Neural progenitor cell (in vitro differentiated cells): ENCODE measurements around the gene EFCC1.

Experiments
- CTCF ChIP-seq: fragments of 200-600 bp; sonication (generic); IDR thresholded peaks from 2 replicates; pipeline ENCODE4 v1.5.1; 2017; ENCODE audit warnings: antibody characterized with exemption, mild to moderate bottlenecking
- EZH2 ChIP-seq: fragments of 200-600 bp; sonication (generic); IDR thresholded peaks from 2 replicates; pipeline ENCODE4 v1.6.1; 2017; ENCODE audit warnings: antibody characterized with exemption, mild to moderate bottlenecking, moderate library complexity
- EZH2phosphoT487 ChIP-seq: fragments of 200-600 bp; sonication (generic); IDR thresholded peaks from 2 replicates; pipeline ENCODE4 v1.6.1; 2017; ENCODE audit warnings: antibody characterized with exemption

DNA sequence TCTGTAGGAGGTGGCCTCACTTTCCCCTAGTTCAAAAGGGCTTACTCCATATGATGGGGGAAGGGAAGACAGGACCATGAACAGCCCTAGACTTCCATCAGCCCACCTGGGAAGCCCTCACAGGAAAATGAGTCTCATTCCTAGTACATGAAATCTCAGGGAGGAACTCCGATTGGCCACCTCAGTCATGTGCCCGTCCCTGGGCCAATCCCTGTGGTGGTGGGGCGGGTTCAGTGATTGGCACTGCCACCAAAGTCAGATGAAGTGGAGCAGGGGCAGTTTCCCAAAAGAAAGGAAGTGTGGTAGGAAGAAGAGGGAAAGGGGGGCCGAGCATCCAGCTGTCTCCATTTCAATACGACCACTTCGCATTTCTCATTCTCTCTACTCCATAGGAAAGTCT, 33.5 kb downstream of the EFCC1 start:
- TF ChIP-seq CTCF (no peak), EZH2 (no peak), EZH2phosphoT487 (no peak)
